Astrocyte (in vitro differentiated cells and primary cell): ENCODE data around the gene TIMM22. TPM values are rescaled to one million over a fixed set of nuclear protein-coding genes. Genes with fewer than 3 reads are reported as not detected.

Experiments
- DNase-seq: peaks from one replicate; pipeline ENCODE4 v3.0.0-alpha.2; 2010; ENCODE audit warnings: low read depth
- FAIRE-seq: peaks from 2 replicates; lab custom pipeline; 2011; peaks lifted over from hg19 to GRCh38; lab: Jason Lieb, UNC
- H2AFZ ChIP-seq: 2 replicates; pipeline ENCODE4 v1.6.0; 2012; ENCODE audit warnings: low read depth, low read length, inconsistent platforms
- H3K27ac ChIP-seq: 2 replicates; pipeline ENCODE4 v1.5.1; 2011; ENCODE audit warnings: low read depth, low read length, inconsistent platforms
- H3K27me3 ChIP-seq: 2 replicates; pipeline ENCODE4 v1.6.0; 2011; ENCODE audit warnings: low read length, inconsistent platforms; ENCODE audit not compliant: insufficient read depth
- H3K36me3 ChIP-seq: 2 replicates; pipeline ENCODE4 v1.5.1; 2011; ENCODE audit warnings: low read length, inconsistent platforms; ENCODE audit not compliant: insufficient read depth
- H3K4me1 ChIP-seq: 2 replicates; pipeline ENCODE4 v1.5.1; 2011; ENCODE audit warnings: low read length, inconsistent platforms; ENCODE audit not compliant: insufficient read depth
- H3K4me2 ChIP-seq: 2 replicates; pipeline ENCODE4 v1.6.0; 2012; ENCODE audit warnings: low read length, inconsistent platforms
- H3K4me3 ChIP-seq: 2 replicates; pipeline ENCODE4 v1.5.1; 2011; ENCODE audit warnings: low read depth, mild to moderate bottlenecking, low read length, inconsistent platforms; ENCODE audit not compliant: insufficient read depth
- H3K79me2 ChIP-seq: 2 replicates; pipeline ENCODE4 v1.6.0; 2012; ENCODE audit warnings: mild to moderate bottlenecking, low read length, inconsistent platforms; ENCODE audit not compliant: insufficient read depth
- H3K9ac ChIP-seq: 2 replicates; pipeline ENCODE4 v1.6.0; 2012; ENCODE audit warnings: mild to moderate bottlenecking, low read length, inconsistent platforms
- H3K9me3 ChIP-seq: 2 replicates; pipeline ENCODE4 v1.5.1; 2012; ENCODE audit warnings: low read depth, mild to moderate bottlenecking, low read length, inconsistent platforms; ENCODE audit not compliant: insufficient read depth
- H4K20me1 ChIP-seq: 2 replicates; pipeline ENCODE4 v1.6.0; 2012; ENCODE audit warnings: low read length, inconsistent platforms; ENCODE audit not compliant: insufficient read depth
- H3K27ac Mint-ChIP-seq: one replicate; pipeline ENCODE4 v1.8.0; 2021; ENCODE audit warnings: mild to moderate bottlenecking, mixed read lengths; ENCODE audit not compliant: unreplicated experiment
- H3K27me3 Mint-ChIP-seq: one replicate; pipeline ENCODE4 v1.8.0; 2021; ENCODE audit warnings: low read depth, mixed read lengths; ENCODE audit not compliant: unreplicated experiment
- H3K36me3 Mint-ChIP-seq: one replicate; pipeline ENCODE4 v1.8.0; 2021; ENCODE audit warnings: low read depth, mixed read lengths; ENCODE audit not compliant: unreplicated experiment
- H3K4me1 Mint-ChIP-seq: one replicate; pipeline ENCODE4 v1.8.0; 2021; ENCODE audit warnings: low read depth, mixed read lengths; ENCODE audit not compliant: unreplicated experiment
- H3K4me3 Mint-ChIP-seq: one replicate; pipeline ENCODE4 v1.8.0; 2021; ENCODE audit warnings: mild to moderate bottlenecking, moderate library complexity, mixed read lengths; ENCODE audit not compliant: unreplicated experiment
- H3K9me3 Mint-ChIP-seq: one replicate; pipeline ENCODE4 v1.8.0; 2021; ENCODE audit warnings: mild to moderate bottlenecking, mixed read lengths; ENCODE audit not compliant: unreplicated experiment
- CTCF ChIP-seq: IDR thresholded peaks from 2 replicates; pipeline ENCODE4 v1.5.1; 2011; ENCODE audit warnings: low read depth, mild to moderate bottlenecking, inconsistent platforms, low read length, moderate library complexity; ENCODE audit not compliant: insufficient read depth
- EZH2 ChIP-seq: IDR thresholded peaks from 2 replicates; pipeline ENCODE4 v1.6.1; 2012; ENCODE audit warnings: mild to moderate bottlenecking, low read length, inconsistent platforms; ENCODE audit not compliant: insufficient read depth
- total RNA-seq: library from RNA; stranded (reverse); gene quantifications from 2 replicates; pipeline ENCODE4 v1.2.1, GENCODE V29; 2021

TIMM22 gene
- total RNA-seq, 1 donor from 2014 or later, result 20.0 TPM

GRCh38 chr17:957856-958421, 39.0 kb upstream of the TIMM22 start:
- Mint-ChIP-seq H3K36me3 (peaks cover 22% of the 10 kb centered on the region), H3K27me3 (no peaks in the 10 kb centered on the region), H3K27ac (peak overlapping the region; percentile 66), H3K4me1 (peaks cover 44% of the 10 kb centered on the region), H3K9me3 (no peaks in the 10 kb centered on the region), H3K4me3 (peak overlapping the region; percentile 18)
- peaks cover 3% of the 10 kb centered on the region for H3K27me3 ChIP-seq
- DNase-seq (no peak), FAIRE-seq (no peak)
- H4K20me1 ChIP-seq, result peaks cover 54% of the 10 kb centered on the region
- H3K4me3 ChIP-seq, result no peak overlapping the region
- H3K79me2 ChIP-seq, result peaks cover 62% of the 10 kb centered on the region
- peak overlapping the region; percentile 29 for H3K4me2 ChIP-seq
- H3K9me3 ChIP-seq, result no peaks in the 10 kb centered on the region
- no peak overlapping the region for H3K27ac ChIP-seq
- no peak for TF ChIP-seq CTCF
- TF ChIP-seq EZH2, result no peak
- no peak overlapping the region for H3K9ac ChIP-seq
- no peaks in the 10 kb centered on the region for H3K36me3 ChIP-seq
- H3K4me1 ChIP-seq, result peaks cover 27% of the 10 kb centered on the region
- no peak overlapping the region for H2AFZ ChIP-seq

GRCh38 chr17:958712-959451, 38.0 kb upstream of the TIMM22 start:
- H3K27ac Mint-ChIP-seq, result no peak overlapping the region
- peaks cover 47% of the 10 kb centered on the region for H3K4me1 Mint-ChIP-seq
- Histone ChIP-seq H3K4me2 (no peak overlapping the region), H3K27me3 (peaks cover 3% of the 10 kb centered on the region), H3K4me3 (no peak overlapping the region), H2AFZ (no peak overlapping the region), H3K27ac (no peak overlapping the region), H3K4me1 (peaks cover 25% of the 10 kb centered on the region), H4K20me1 (peaks cover 59% of the 10 kb centered on the region), H3K9me3 (no peaks in the 10 kb centered on the region), H3K36me3 (no peaks in the 10 kb centered on the region), H3K79me2 (peaks cover 69% of the 10 kb centered on the region), H3K9ac (no peak overlapping the region)
- DNase-seq (no peak), FAIRE-seq (no peak)
- H3K27me3 Mint-ChIP-seq, result no peaks in the 10 kb centered on the region
- H3K4me3 Mint-ChIP-seq, result no peak overlapping the region
- peaks cover 19% of the 10 kb centered on the region for H3K36me3 Mint-ChIP-seq
- H3K9me3 Mint-ChIP-seq, result no peaks in the 10 kb centered on the region
- no peak for TF ChIP-seq EZH2
- no peak for TF ChIP-seq CTCF

- no peak overlapping the region for H3K9ac ChIP-seq
- DNase-seq (no peak), FAIRE-seq (no peak)
- Mint-ChIP-seq H3K4me3 (no peak overlapping the region), H3K36me3 (peaks cover 11% of the 10 kb centered on the region), H3K4me1 (peaks cover 48% of the 10 kb centered on the region), H3K27ac (no peak overlapping the region), H3K27me3 (no peaks in the 10 kb centered on the region), H3K9me3 (no peaks in the 10 kb centered on the region)
- H3K79me2 ChIP-seq, result peaks cover 88% of the 10 kb centered on the region
- no peak overlapping the region for H2AFZ ChIP-seq
- no peak overlapping the region for H3K27ac ChIP-seq
- H3K27me3 ChIP-seq, result peaks cover 3% of the 10 kb centered on the region
- no peak overlapping the region for H3K4me3 ChIP-seq
- H3K9me3 ChIP-seq, result no peaks in the 10 kb centered on the region
- H3K4me2 ChIP-seq, result no peak overlapping the region
- H3K4me1 ChIP-seq, result peaks cover 22% of the 10 kb centered on the region
- peaks cover 85% of the 10 kb centered on the region for H4K20me1 ChIP-seq
- H3K36me3 ChIP-seq, result no peaks in the 10 kb centered on the region
- no peak for TF ChIP-seq CTCF
- TF ChIP-seq EZH2, result no peak
Observed at GRCh38 chr17:962166-962565, 34.8 kb upstream of the TIMM22 start.
